Measurements from ENCODE around the gene ZDHHC14. TPM values are rescaled to one million over a fixed set of nuclear protein-coding genes. Genes with fewer than 3 reads are reported as not detected.

ZDHHC14 gene
- total RNA-seq, 2 experiments from 2014 or later, result 7.8 to 9.8 TPM

GRCh38 chr6:157706883-157707282, 325.9 kb downstream of the ZDHHC14 start:
- Mint-ChIP-seq H3K27me3 (no peaks in the 10 kb centered on the region), H3K4me3 (no peak overlapping the region), H3K4me1 (no peaks in the 10 kb centered on the region), H3K36me3 (ENCODE audit: low read depth) (no peaks in the 10 kb centered on the region), H3K9me3 (peaks cover 4% of the 10 kb centered on the region), H3K27ac (no peak overlapping the region)
- no peak for DNase-seq
- ChIA-PET POLR2A (no interaction called here), CTCF (no interaction called here)

GRCh38 chr6:157707576-157707975, 326.6 kb downstream of the ZDHHC14 start:
- ChIA-PET POLR2A (no interaction called here), CTCF (no interaction called here)
- DNase-seq, result no peak
- Mint-ChIP-seq H3K27me3 (no peaks in the 10 kb centered on the region), H3K4me3 (no peak overlapping the region), H3K27ac (no peak overlapping the region), H3K36me3 (ENCODE audit: low read depth) (no peaks in the 10 kb centered on the region), H3K4me1 (no peaks in the 10 kb centered on the region), H3K9me3 (peaks cover 4% of the 10 kb centered on the region)

GRCh38 chr6:157708239-157708638, 327.2 kb downstream of the ZDHHC14 start:
- ChIA-PET POLR2A (no interaction called here), CTCF (no interaction called here)
- Mint-ChIP-seq H3K4me3 (no peak overlapping the region), H3K9me3 (peaks cover 4% of the 10 kb centered on the region), H3K27me3 (no peaks in the 10 kb centered on the region), H3K36me3 (ENCODE audit: low read depth) (no peaks in the 10 kb centered on the region), H3K4me1 (no peaks in the 10 kb centered on the region), H3K27ac (no peak overlapping the region)
- no peak for DNase-seq

- Mint-ChIP-seq H3K4me3 (no peak overlapping the region), H3K4me1 (no peaks in the 10 kb centered on the region), H3K27ac (no peak overlapping the region), H3K27me3 (no peaks in the 10 kb centered on the region), H3K9me3 (peaks cover 4% of the 10 kb centered on the region), H3K36me3 (ENCODE audit: low read depth) (no peaks in the 10 kb centered on the region)
- CTCF ChIA-PET, result no interaction called here
- POLR2A ChIA-PET, result no interaction called here
- DNase-seq, result no peak
Observed at GRCh38 chr6:157708933-157709332, 327.9 kb downstream of the ZDHHC14 start.

GRCh38 chr6:157709555-157709954, 328.6 kb downstream of the ZDHHC14 start:
- no peaks in the 10 kb centered on the region for H3K4me1 Mint-ChIP-seq
- POLR2A ChIA-PET, result no interaction called here
- CTCF ChIA-PET, result no interaction called here
- H3K27me3 Mint-ChIP-seq, result no peaks in the 10 kb centered on the region
- H3K27ac Mint-ChIP-seq, result peak overlapping the region; percentile 60
- peaks cover 4% of the 10 kb centered on the region for H3K9me3 Mint-ChIP-seq
- no peaks in the 10 kb centered on the region for H3K36me3 Mint-ChIP-seq (ENCODE audit: low read depth)
- DNase-seq, result no peak
- no peak overlapping the region for H3K4me3 Mint-ChIP-seq

GRCh38 chr6:157710604-157711003, 329.6 kb downstream of the ZDHHC14 start:
- Mint-ChIP-seq H3K9me3 (no peaks in the 10 kb centered on the region), H3K27me3 (peaks cover 3% of the 10 kb centered on the region), H3K27ac (no peak overlapping the region), H3K4me3 (no peak overlapping the region), H3K36me3 (ENCODE audit: low read depth) (no peaks in the 10 kb centered on the region), H3K4me1 (no peaks in the 10 kb centered on the region)
- ChIA-PET POLR2A (no interaction called here), CTCF (interaction anchor here (1.0 kb wide), 1 partner anchor 24 kb away, joined by 3 read pairs; no protein-coding TSS in a partner anchor)
- DNase-seq, result no peak

- H3K4me1 Mint-ChIP-seq, result no peaks in the 10 kb centered on the region
- no peak overlapping the region for H3K27ac Mint-ChIP-seq
- no peaks in the 10 kb centered on the region for H3K36me3 Mint-ChIP-seq (ENCODE audit: low read depth)
- H3K9me3 Mint-ChIP-seq, result no peaks in the 10 kb centered on the region
- no peak for DNase-seq
- CTCF ChIA-PET, result interaction anchor here (0.6 to 1.0 kb wide), 2 partner anchors 24 to 398 kb away, joined by 3 to 4 read pairs; no protein-coding TSS in a partner anchor
- no peak overlapping the region for H3K4me3 Mint-ChIP-seq
- peaks cover 3% of the 10 kb centered on the region for H3K27me3 Mint-ChIP-seq
- POLR2A ChIA-PET, result no interaction called here
Observed at GRCh38 chr6:157711060-157711459, 330.1 kb downstream of the ZDHHC14 start.

- H3K4me1 Mint-ChIP-seq, result no peaks in the 10 kb centered on the region
- H3K36me3 Mint-ChIP-seq (ENCODE audit: low read depth), result no peaks in the 10 kb centered on the region
- ChIA-PET POLR2A (no interaction called here), CTCF (interaction anchor here (1.4 kb wide), 1 partner anchor 20 kb away, joined by 3 read pairs; no protein-coding TSS in a partner anchor)
- H3K27ac Mint-ChIP-seq, result no peak overlapping the region
- no peaks in the 10 kb centered on the region for H3K9me3 Mint-ChIP-seq
- H3K4me3 Mint-ChIP-seq, result no peak overlapping the region
- DNase-seq, result no peak
- H3K27me3 Mint-ChIP-seq, result peaks cover 3% of the 10 kb centered on the region
Observed at GRCh38 chr6:157712585-157713295, 331.8 kb downstream of the ZDHHC14 start.

- Mint-ChIP-seq H3K4me3 (no peak overlapping the region), H3K27ac (no peak overlapping the region), H3K9me3 (no peaks in the 10 kb centered on the region), H3K4me1 (no peaks in the 10 kb centered on the region), H3K36me3 (ENCODE audit: low read depth) (no peaks in the 10 kb centered on the region), H3K27me3 (peaks cover 7% of the 10 kb centered on the region)
- POLR2A ChIA-PET, result no interaction called here
- CTCF ChIA-PET, result no interaction called here
- DNase-seq, result no peak
Observed at GRCh38 chr6:157713451-157714152, 332.6 kb downstream of the ZDHHC14 start.

GRCh38 chr6:157714153-157714490, 333.1 kb downstream of the ZDHHC14 start:
- Mint-ChIP-seq H3K4me3 (no peak overlapping the region), H3K27me3 (peaks cover 7% of the 10 kb centered on the region), H3K4me1 (no peaks in the 10 kb centered on the region), H3K9me3 (no peaks in the 10 kb centered on the region), H3K27ac (no peak overlapping the region), H3K36me3 (ENCODE audit: low read depth) (no peaks in the 10 kb centered on the region)
- POLR2A ChIA-PET, result no interaction called here
- DNase-seq, result no peak
- CTCF ChIA-PET, result no interaction called here

- H3K27me3 Mint-ChIP-seq, result peaks cover 7% of the 10 kb centered on the region
- ChIA-PET POLR2A (no interaction called here), CTCF (interaction anchor here (0.6 kb wide), 2 partner anchors 13 to 21 kb away, joined by 4 read pairs; no protein-coding TSS in a partner anchor)
- no peak overlapping the region for H3K4me3 Mint-ChIP-seq
- DNase-seq, result no peak
- H3K27ac Mint-ChIP-seq, result no peak overlapping the region
- no peaks in the 10 kb centered on the region for H3K9me3 Mint-ChIP-seq
- H3K36me3 Mint-ChIP-seq (ENCODE audit: low read depth), result no peaks in the 10 kb centered on the region
- no peaks in the 10 kb centered on the region for H3K4me1 Mint-ChIP-seq
Observed at GRCh38 chr6:157715728-157716164, 334.8 kb downstream of the ZDHHC14 start.

- Mint-ChIP-seq H3K4me1 (no peaks in the 10 kb centered on the region), H3K4me3 (no peak overlapping the region), H3K36me3 (ENCODE audit: low read depth) (no peaks in the 10 kb centered on the region), H3K27ac (no peak overlapping the region), H3K27me3 (peaks cover 7% of the 10 kb centered on the region), H3K9me3 (no peaks in the 10 kb centered on the region)
- ChIA-PET POLR2A (no interaction called here), CTCF (interaction anchor here (0.6 kb wide), 2 partner anchors 13 to 952 kb away, joined by 3 to 4 read pairs; no protein-coding TSS in a partner anchor)
- no peak for DNase-seq
Observed at GRCh38 chr6:157716251-157716995, 335.4 kb downstream of the ZDHHC14 start.

- Mint-ChIP-seq H3K27ac (no peak overlapping the region), H3K4me3 (no peak overlapping the region), H3K36me3 (ENCODE audit: low read depth) (no peaks in the 10 kb centered on the region), H3K4me1 (no peaks in the 10 kb centered on the region), H3K27me3 (peaks cover 7% of the 10 kb centered on the region), H3K9me3 (no peaks in the 10 kb centered on the region)
- DNase-seq, result no peak
- CTCF ChIA-PET, result no interaction called here
- POLR2A ChIA-PET, result no interaction called here
Observed at GRCh38 chr6:157717340-157717748, 336.4 kb downstream of the ZDHHC14 start.

Measured in activated CD4-positive, alpha-beta T cell treated with anti-CD3 and anti-CD28 coated beads, Interleukin-2, amount 10 ng/mL, durations not matched to agents 7 days and 5 days (primary cell).